Measurements from ENCODE around the gene CACFD1.

Gene CACFD1

DNA sequence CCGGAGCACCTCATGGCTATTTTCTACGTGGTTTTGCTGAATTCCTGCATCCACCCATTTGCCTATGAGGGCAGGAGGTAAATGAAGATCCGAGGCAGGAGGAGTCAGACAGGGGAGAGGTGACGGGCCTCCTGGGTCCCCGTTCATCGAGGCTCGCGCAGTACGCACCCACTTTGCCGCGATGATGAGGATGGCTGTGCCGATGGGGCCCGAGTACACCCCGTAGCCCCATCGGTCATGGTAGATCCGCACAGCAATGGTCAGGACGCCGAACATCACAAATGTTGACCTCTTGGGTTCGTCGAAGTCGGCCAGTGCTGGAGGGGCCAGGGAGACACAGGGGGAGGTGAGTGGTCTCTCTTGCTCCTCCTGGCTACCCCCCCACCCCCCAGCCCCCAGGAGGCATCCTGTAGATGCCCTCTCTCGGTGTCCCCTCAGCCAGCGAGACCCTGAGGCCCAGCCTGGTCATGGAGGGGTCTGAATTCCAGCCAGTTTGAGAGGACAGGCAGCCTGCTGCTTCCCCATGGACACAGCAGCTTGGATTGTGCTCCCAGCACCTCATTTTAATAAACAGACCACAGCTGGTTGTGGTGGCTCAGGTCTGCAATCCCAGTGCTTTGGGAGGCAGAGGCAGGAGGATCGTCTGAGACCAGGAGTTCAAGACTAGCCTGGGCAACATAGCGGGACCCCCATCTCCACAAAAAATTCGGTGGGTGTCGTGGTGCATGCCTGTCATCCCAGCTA, 59.1 kb downstream of the CACFD1 start:
- DNase-seq, result no peak

GRCh38 chr9:133519693-133520092, 59.9 kb downstream of the CACFD1 start:
- DNase-seq, result no peak

- no peak for DNase-seq
Observed at GRCh38 chr9:133520121-133520835, 60.5 kb downstream of the CACFD1 start.

Data from inflammatory macrophage (primary cell).